Calu3 (cell line): ENCODE data around the gene TPGS1. TPM values are rescaled to one million over a fixed set of nuclear protein-coding genes. Genes with fewer than 3 reads are reported as not detected.

ENCODE experiments used
- BruUV-seq: library from RNA; stranded (reverse); fragments of 400-500 nt; replicated peaks from 2 replicates; lab custom pipeline; 2021; lab: Mats Ljungman, UMichigan
- CTCF ChIA-PET: fragments of 300-600 bp; sonication (Branson Sonifier 250); formaldehyde crosslinking; loops from one replicate; lab custom pipeline; 2022; ENCODE audit warnings: antibody characterized with exemption; lab: Charles Lee
- DNase-seq: peaks from one replicate; pipeline ENCODE4 v3.0.0; 2022
- H3K27ac Mint-ChIP-seq: one replicate; pipeline ENCODE4 v1.8.0; 2022; ENCODE audit warnings: mixed read lengths; ENCODE audit not compliant: unreplicated experiment
- H3K27me3 Mint-ChIP-seq: one replicate; pipeline ENCODE4 v1.8.0; 2022; ENCODE audit warnings: mixed read lengths; ENCODE audit not compliant: unreplicated experiment
- H3K36me3 Mint-ChIP-seq: one replicate; pipeline ENCODE4 v1.8.0; 2022; ENCODE audit warnings: mild to moderate bottlenecking, moderate library complexity, mixed read lengths; ENCODE audit not compliant: insufficient read depth, unreplicated experiment
- H3K4me1 Mint-ChIP-seq: one replicate; pipeline ENCODE4 v1.8.0; 2022; ENCODE audit warnings: mild to moderate bottlenecking, low read depth, mixed read lengths; ENCODE audit not compliant: unreplicated experiment
- H3K4me3 Mint-ChIP-seq: one replicate; pipeline ENCODE4 v1.8.0; 2022; ENCODE audit warnings: mild to moderate bottlenecking, low read depth, moderate library complexity, mixed read lengths; ENCODE audit not compliant: unreplicated experiment
- H3K9me3 Mint-ChIP-seq: one replicate; pipeline ENCODE4 v1.8.0; 2022; ENCODE audit warnings: low read depth, mixed read lengths; ENCODE audit not compliant: unreplicated experiment
- CTCF ChIP-seq: fragments of 200-600 bp; IDR thresholded peaks from one replicate; pipeline ENCODE4 v1.8.0; 2022; ENCODE audit warnings: antibody characterized with exemption; ENCODE audit not compliant: unreplicated experiment
- intact Hi-C: fragments of 100-400 bp; cut with micrococcal nuclease; formaldehyde crosslinking; loops from one replicate; pipeline ENCODE4 v1.10.0; 2022; ENCODE audit not compliant: unreplicated experiment
- total RNA-seq: library from RNA; stranded (reverse); gene quantifications from 2 replicates; pipeline ENCODE4 v1.2.3, GENCODE V29; 2022

TPGS1 gene
- total RNA-seq, 1 experiment from 2014 or later, result 9.0 TPM

- intact Hi-C loops, result no loop called here
- Mint-ChIP-seq H3K27me3 (peaks cover 26% of the 10 kb centered on the region), H3K9me3 (no peaks in the 10 kb centered on the region), H3K4me3 (no peak overlapping the region), H3K4me1 (peaks cover 8% of the 10 kb centered on the region), H3K27ac (no peak overlapping the region), H3K36me3 (peaks cover 12% of the 10 kb centered on the region)
- TF ChIP-seq CTCF, result no peak
- CTCF ChIA-PET, result no interaction called here
- BruUV-seq, result no TSS peak
- DNase-seq, result no peak
Measured at GRCh38 chr19:498977-499623, 8.2 kb upstream of the TPGS1 start.

GRCh38 chr19:501646-502045, 5.7 kb upstream of the TPGS1 start:
- peaks cover 16% of the 10 kb centered on the region for H3K36me3 Mint-ChIP-seq
- peaks cover 8% of the 10 kb centered on the region for H3K4me1 Mint-ChIP-seq
- TF ChIP-seq CTCF, result no peak
- DNase-seq, result no peak
- no peaks in the 10 kb centered on the region for H3K9me3 Mint-ChIP-seq
- H3K27me3 Mint-ChIP-seq, result peaks cover 26% of the 10 kb centered on the region
- BruUV-seq, result no TSS peak
- H3K27ac Mint-ChIP-seq, result no peak overlapping the region
- intact Hi-C loops, result no loop called here
- CTCF ChIA-PET, result no interaction called here
- no peak overlapping the region for H3K4me3 Mint-ChIP-seq

GRCh38 chr19:504616-505015, 2.7 kb upstream of the TPGS1 start:
- Mint-ChIP-seq H3K27ac (no peak overlapping the region), H3K27me3 (peaks cover 5% of the 10 kb centered on the region), H3K4me3 (no peak overlapping the region), H3K36me3 (peaks cover 26% of the 10 kb centered on the region), H3K9me3 (no peaks in the 10 kb centered on the region), H3K4me1 (no peaks in the 10 kb centered on the region)
- CTCF ChIA-PET, result no interaction called here
- TF ChIP-seq CTCF, result no peak
- DNase-seq, result no peak
- intact Hi-C loops, result no loop called here
- BruUV-seq, result no TSS peak

- intact Hi-C loops, result no loop called here
- Mint-ChIP-seq H3K4me3 (peak overlapping the region; percentile 89), H3K9me3 (no peaks in the 10 kb centered on the region), H3K27ac (peak overlapping the region; percentile 97), H3K4me1 (no peaks in the 10 kb centered on the region), H3K36me3 (peaks cover 30% of the 10 kb centered on the region), H3K27me3 (no peaks in the 10 kb centered on the region)
- CTCF ChIA-PET, result interaction anchor here (0.5 to 1.1 kb wide), 7 partner anchors 9 to 1326 kb away, joined by 3 to 7 read pairs (median 4); no protein-coding TSS in a partner anchor
- peak; percentile 88 for TF ChIP-seq CTCF
- DNase-seq, result peak; percentile 84
- no TSS peak for BruUV-seq
Measured at GRCh38 chr19:506404-507285, 652 bp upstream of the TPGS1 start.
